ENCODE results near the gene FANCL. TPM values are rescaled to one million over a fixed set of nuclear protein-coding genes. Genes with fewer than 3 reads are reported as not detected.
"Not testable (repeated sequence)": the region's sequence is repeated elsewhere in the genome, so short reads cannot be mapped to it uniquely, and the experiment has no call there.

The FANCL gene
- total RNA-seq, 4 donors from 2014 or later, result 28.5 to 42.7 (median 36.5) TPM

DNA sequence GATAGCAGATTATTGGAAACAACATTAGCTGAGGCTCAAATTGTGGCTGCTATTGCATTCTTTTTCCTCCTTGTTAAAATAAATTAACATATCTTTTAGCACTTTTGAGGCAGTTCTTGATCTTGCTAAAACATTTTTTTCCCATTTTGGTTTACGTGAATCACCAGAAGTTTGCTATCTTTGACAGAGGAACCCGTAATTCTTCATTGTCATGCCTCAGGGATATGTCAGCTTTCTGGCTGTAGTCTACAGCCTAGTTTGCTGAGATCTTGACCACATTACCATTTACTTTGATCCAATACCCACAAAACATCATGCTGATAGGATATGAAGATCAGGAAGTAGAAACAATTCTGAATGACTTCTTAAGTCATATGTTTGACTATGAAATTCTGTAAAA lies 25.1 kb upstream of the FANCL start:
- TF ChIP-seq, protein P1, sequence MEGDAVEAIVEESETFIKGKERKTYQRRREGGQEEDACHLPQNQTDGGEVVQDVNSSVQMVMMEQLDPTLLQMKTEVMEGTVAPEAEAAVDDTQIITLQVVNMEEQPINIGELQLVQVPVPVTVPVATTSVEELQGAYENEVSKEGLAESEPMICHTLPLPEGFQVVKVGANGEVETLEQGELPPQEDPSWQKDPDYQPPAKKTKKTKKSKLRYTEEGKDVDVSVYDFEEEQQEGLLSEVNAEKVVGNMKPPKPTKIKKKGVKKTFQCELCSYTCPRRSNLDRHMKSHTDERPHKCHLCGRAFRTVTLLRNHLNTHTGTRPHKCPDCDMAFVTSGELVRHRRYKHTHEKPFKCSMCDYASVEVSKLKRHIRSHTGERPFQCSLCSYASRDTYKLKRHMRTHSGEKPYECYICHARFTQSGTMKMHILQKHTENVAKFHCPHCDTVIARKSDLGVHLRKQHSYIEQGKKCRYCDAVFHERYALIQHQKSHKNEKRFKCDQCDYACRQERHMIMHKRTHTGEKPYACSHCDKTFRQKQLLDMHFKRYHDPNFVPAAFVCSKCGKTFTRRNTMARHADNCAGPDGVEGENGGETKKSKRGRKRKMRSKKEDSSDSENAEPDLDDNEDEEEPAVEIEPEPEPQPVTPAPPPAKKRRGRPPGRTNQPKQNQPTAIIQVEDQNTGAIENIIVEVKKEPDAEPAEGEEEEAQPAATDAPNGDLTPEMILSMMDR (IDR thresholded peaks at IDR 0.05), result no peak
- no peak for TF ChIP-seq POLR2A (IDR thresholded peaks at IDR 0.05)
- H3K4me3 ChIP-seq, result no peak overlapping the region

DNA sequence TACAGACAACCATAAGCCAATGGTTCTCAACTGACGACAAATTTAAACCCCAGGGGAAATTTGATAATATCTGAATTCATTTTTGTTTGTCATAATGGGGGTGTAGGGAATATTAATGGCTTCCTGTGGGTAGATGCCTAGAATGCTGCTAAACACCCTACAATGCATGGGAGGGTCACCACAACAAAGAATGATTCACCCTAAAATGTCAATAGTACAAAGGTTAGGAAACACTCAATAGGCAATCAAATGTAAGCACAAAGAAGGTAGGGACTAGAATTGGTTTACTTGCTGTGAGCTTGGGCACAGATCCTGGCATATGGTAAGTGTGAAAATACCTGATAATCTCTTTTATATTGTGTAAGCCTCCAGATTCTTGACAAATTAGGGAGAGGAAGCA lies 20.1 kb upstream of the FANCL start:
- TF ChIP-seq, protein P1 (IDR thresholded peaks at IDR 0.05), result no peak
- no peak for TF ChIP-seq POLR2A (IDR thresholded peaks at IDR 0.05)
- no peaks in the 10 kb centered on the region for H3K36me3 ChIP-seq
- no peak for DNase-seq
- H3K4me3 ChIP-seq, result no peak overlapping the region
- no peaks in the 10 kb centered on the region for H3K4me1 ChIP-seq
- H3K9me3 ChIP-seq, result no peaks in the 10 kb centered on the region
- no peak overlapping the region for H3K27ac ChIP-seq
- H3K27me3 ChIP-seq, result no peaks in the 10 kb centered on the region

More for the DNA sequence above, 25.1 kb upstream of the FANCL start:
- no peak for DNase-seq
- H3K4me1 ChIP-seq, result no peaks in the 10 kb centered on the region
- H3K27me3 ChIP-seq, result no peaks in the 10 kb centered on the region
- H3K36me3 ChIP-seq, result no peaks in the 10 kb centered on the region
- no peaks in the 10 kb centered on the region for H3K9me3 ChIP-seq
- H3K27ac ChIP-seq, result no peak overlapping the region

- H3K9me3 ChIP-seq, H3K36me3 ChIP-seq, DNase-seq, H3K27ac ChIP-seq, H3K4me3 ChIP-seq, H3K4me1 ChIP-seq, H3K27me3 ChIP-seq: not testable (repeated sequence)
These were observed 17.3 kb upstream of the FANCL start for GRCh38 chr2:58258456-58258855.

- not testable (repeated sequence) for DNase-seq, H3K27me3 ChIP-seq, H3K36me3 ChIP-seq, H3K27ac ChIP-seq, H3K4me3 ChIP-seq, H3K4me1 ChIP-seq, H3K9me3 ChIP-seq
These were observed 10.4 kb upstream of the FANCL start for GRCh38 chr2:58251331-58252201.

- no peaks in the 10 kb centered on the region for H3K36me3 ChIP-seq
- H3K27ac ChIP-seq, result peak overlapping the region; percentile 82 to 86 (median 84)
- H3K9me3 ChIP-seq, result no peaks in the 10 kb centered on the region
- TF ChIP-seq, protein P1 (IDR thresholded peaks at IDR 0.05), result no peak
- no peak for TF ChIP-seq POLR2A (IDR thresholded peaks at IDR 0.05)
- peak overlapping the region; percentile 74 to 93 (median 87) for H3K4me3 ChIP-seq
- peaks cover 0 to 7% (median 4%) of the 10 kb centered on the region in 4 donors for H3K4me1 ChIP-seq
- no peak for DNase-seq
- no peaks in the 10 kb centered on the region for H3K27me3 ChIP-seq
These were observed 380 bp upstream of the FANCL start for GRCh38 chr2:58241546-58241864.

GRCh38 chr2:58239243-58239925 lies 1.7 kb downstream of the FANCL start:
- H3K27me3 ChIP-seq, result no peaks in the 10 kb centered on the region
- DNase-seq, result no peak
- H3K9me3 ChIP-seq, result no peaks in the 10 kb centered on the region
- no peak overlapping the region for H3K27ac ChIP-seq
- no peaks in the 10 kb centered on the region for H3K36me3 ChIP-seq
- TF ChIP-seq, protein P1 (IDR thresholded peaks at IDR 0.05), result no peak
- TF ChIP-seq POLR2A (IDR thresholded peaks at IDR 0.05), result no peak
- peaks cover 0 to 7% (median 4%) of the 10 kb centered on the region in 4 donors for H3K4me1 ChIP-seq
- no peak overlapping the region for H3K4me3 ChIP-seq

Data from Peyer's patch (tissue), 4 donors.